ENCODE data around the gene SLC9C2.

DNA sequence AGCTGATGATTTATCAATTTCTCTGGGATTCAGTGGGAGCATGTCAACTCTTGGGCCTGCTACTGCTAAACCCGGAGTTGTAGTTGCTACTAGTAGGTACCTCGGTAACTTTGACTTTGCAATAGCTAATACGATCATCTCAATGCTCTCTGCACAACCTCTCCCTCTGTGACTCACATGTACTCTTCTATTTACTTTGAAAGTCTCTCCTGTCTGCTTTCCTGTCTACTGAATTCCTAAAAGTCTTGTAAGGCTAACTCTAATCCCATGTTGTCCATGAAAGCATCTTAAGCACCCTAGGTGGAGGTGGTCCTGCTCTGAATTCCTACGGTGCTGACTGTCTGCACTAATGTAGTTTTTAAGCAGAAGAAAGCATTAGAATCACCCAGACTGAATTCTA, 29.3 kb downstream of the SLC9C2 start:
- TF ChIP-seq, protein P1, sequence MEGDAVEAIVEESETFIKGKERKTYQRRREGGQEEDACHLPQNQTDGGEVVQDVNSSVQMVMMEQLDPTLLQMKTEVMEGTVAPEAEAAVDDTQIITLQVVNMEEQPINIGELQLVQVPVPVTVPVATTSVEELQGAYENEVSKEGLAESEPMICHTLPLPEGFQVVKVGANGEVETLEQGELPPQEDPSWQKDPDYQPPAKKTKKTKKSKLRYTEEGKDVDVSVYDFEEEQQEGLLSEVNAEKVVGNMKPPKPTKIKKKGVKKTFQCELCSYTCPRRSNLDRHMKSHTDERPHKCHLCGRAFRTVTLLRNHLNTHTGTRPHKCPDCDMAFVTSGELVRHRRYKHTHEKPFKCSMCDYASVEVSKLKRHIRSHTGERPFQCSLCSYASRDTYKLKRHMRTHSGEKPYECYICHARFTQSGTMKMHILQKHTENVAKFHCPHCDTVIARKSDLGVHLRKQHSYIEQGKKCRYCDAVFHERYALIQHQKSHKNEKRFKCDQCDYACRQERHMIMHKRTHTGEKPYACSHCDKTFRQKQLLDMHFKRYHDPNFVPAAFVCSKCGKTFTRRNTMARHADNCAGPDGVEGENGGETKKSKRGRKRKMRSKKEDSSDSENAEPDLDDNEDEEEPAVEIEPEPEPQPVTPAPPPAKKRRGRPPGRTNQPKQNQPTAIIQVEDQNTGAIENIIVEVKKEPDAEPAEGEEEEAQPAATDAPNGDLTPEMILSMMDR (IDR thresholded peaks at IDR 0.05): no peak
- no peak for TF ChIP-seq EP300 (IDR thresholded peaks at IDR 0.05)
- no peak for TF ChIP-seq POLR2A (IDR thresholded peaks at IDR 0.05)
